ENCODE measurements around the gene GNB3.

- TF ChIP-seq CTCF (IDR thresholded peaks at IDR 0.05; ENCODE audit: low read depth, low read length), result no peak
- TF ChIP-seq POLR2A (IDR thresholded peaks at IDR 0.05; ENCODE audit: extremely low read depth, insufficient read length), result no peak
- no peak for TF ChIP-seq MAX (IDR thresholded peaks at IDR 0.05; ENCODE audit: low read depth, low read length)
- no peak for TF ChIP-seq MYC (IDR thresholded peaks at IDR 0.05; ENCODE audit: low read depth, low read length)
Measured at GRCh38 chr12:6863586-6864321, 23.0 kb downstream of the GNB3 start.
